Activated gamma-delta T cell (primary cell): ENCODE measurements around the gene TBC1D19.
"Not testable (repeated sequence)": the region's sequence is repeated elsewhere in the genome, so short reads cannot be mapped to it uniquely, and the experiment has no call there.

ENCODE experiments used
- DNase-seq: peaks from one replicate; lab custom pipeline; 2025; lab: John Stamatoyannopoulos, UW
- total RNA-seq, 2 donors: gene quantifications; one replicate each; lab custom pipeline; 2026; lab: John Stamatoyannopoulos, UW

The TBC1D19 gene, protein sequence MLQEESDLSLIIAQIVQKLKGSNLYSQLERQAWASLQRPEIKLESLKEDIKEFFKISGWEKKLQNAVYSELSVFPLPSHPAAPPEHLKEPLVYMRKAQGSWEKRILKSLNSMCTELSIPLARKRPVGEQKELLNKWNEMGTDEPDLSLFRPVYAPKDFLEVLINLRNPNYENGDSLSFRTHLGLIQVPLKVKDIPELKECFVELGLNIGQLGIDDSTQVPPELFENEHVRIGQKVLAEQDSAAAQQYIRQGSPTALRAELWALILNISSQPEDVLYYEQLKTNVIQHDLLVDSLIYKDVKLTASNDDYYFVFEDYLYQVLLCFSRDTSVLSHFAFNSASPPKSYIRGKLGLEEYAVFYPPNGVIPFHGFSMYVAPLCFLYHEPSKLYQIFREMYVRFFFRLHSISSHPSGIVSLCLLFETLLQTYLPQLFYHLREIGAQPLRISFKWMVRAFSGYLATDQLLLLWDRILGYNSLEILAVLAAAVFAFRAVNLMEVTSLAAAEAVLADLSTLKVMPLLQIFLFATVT
- 16.2 to 19.6 reads per million in 2 donors for total RNA-seq

DNA sequence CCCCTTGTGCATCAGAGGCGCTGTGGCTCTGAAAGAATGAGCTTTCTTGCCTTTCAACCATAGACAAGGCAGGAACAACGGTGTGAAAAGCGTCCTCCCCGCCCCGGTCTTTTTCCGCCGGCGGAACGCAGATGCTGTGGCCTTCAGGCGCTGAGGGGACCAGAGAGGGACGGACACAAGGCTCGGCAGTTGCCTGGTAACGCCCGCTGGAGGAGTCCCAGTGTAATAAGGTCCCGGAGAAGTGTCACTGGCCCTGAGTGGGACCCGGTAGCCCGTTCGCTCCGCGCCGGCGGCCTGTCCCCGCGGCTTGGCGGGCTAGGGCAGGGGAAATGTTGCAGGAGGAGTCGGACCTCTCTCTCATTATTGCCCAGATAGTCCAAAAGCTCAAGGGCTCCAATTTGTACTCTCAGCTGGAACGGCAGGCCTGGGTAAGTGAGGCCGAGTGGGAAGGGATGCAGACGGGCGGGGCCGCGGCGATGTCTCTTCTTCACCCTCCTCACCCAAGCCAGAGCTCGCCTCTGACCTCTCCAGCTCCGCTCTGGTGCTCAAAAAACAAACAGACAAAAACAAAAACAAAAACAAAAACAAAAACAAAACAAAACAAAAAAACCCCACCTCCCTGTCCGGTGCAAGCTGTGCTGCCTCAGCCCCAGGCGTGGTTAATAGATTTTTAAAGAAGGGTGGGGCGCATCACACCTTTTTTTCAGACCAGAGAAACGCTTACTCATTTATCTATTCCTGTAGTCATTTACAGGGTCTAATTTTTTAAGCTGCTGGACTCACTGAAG, at the start of gene TBC1D19:
TBC1D19 (plus strand) TSS at position 220 of the 788 bp plus-strand sequence; CDS start at position 330, 110 bp downstream.
- DNase-seq = peak; percentile 57

- no peak for DNase-seq
These were observed 40.9 kb upstream of the TBC1D19 start for GRCh38 chr4:26542991-26543390.

DNA sequence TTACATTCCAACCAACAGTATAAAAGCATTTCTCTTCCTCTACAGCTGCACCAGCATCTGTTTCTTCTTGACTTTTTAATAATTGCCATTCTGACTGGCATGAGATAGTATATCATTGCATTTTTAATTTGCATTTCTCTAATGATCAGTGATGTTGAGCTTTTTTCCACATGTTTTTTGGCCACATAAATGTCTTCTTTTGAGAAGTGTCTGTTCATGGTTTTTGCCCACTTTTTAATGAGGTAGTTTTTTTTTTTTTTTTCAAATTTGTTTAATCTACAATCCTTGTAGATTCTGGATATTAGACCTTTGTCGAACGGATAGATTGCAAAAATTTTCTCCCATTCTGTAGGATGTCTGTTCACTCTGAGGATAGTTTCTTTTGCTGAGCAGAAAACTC, 39.5 kb upstream of the TBC1D19 start:
- no peak for DNase-seq

DNA sequence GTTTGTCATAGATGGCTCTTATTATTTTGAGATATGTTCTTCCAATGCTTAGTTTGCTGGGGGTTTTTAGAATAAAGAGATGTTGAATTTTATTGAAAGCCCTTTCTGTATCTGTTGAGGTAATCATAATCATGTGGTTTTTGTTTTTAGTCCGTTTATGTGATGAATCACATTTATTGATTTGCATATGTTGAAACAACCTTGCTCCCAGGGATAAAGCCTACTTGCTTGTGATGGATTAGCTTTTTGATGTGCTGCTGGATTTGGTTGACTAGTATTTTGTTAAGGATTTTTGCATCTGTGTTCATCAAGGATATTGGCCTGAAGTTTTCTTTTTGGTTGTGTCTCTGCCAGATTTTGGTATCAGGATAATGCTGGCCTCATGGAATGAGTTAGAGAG, 35.5 kb upstream of the TBC1D19 start:
- not testable (repeated sequence) for DNase-seq

DNA sequence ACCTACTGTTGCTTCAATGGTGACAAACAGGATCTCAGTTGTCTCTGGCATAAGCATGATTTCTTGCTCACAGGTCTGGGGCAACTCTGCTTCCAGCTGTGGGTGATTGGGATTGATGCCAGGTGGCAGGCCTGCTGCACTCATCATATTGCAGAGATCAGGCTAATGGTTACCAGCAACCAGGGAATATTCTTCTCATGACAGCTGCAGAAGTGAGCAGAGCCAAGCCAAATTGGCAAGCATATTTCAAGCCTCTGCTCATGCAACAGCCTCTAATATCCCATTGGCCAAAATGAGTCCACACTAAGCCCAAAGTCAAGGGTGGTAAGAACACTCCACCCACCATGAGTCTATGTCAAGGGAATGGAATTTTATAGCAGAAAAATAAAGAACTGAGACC, 26.7 kb upstream of the TBC1D19 start:
- DNase-seq = no peak

- DNase-seq = no peak
These were observed 25.6 kb upstream of the TBC1D19 start for GRCh38 chr4:26558166-26558895.

DNA sequence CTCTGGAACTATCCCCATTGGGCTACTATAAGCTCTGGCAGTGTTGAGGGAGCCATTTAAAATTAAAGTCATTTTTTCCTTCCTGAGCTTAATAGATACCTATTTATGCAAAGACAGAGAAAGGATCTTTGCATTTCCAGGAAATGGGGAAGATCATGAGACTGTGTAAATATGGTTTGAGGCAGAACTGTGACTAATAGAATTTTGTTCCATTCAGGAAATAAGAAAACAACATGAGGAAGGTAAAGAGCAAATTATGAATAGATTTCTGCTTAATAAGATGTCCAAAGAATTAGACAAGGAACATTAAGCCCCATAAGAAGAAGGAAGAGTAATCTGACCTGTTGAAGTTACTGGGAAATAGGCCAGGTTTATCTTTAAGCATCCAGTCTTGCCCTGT, 17.8 kb upstream of the TBC1D19 start:
- no peak for DNase-seq

DNA sequence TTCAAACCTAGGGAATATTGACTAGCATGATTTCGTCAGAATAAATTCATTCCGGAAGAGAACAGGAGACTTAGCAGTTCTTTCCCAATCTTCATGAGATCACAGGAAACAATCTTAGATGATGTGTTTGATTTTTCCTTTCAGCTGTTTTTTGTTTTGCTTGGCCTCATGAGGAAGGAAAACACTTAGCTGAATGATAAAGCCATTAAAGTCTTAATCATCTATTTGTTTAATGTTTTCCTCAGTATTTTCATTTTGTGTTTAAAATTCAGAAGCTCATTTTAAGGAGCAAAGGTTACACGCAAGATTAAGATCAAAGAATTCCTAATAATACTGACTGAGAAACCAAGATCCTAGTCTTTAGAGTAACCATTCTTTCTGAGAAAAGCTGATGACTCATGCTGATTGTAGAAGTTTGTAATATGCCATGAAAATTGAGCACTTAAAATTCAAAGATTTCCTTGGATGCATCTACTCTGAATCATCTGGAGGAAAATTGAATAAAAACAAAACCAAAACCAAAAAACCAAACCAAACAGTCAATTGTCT, 15.4 kb upstream of the TBC1D19 start:
- no peak for DNase-seq

- DNase-seq = no peak
These were observed 13.3 kb upstream of the TBC1D19 start for GRCh38 chr4:26570596-26570995.

- DNase-seq = no peak
These were observed 10.5 kb upstream of the TBC1D19 start for GRCh38 chr4:26573389-26573794.

- no peak for DNase-seq
These were observed 9.3 kb upstream of the TBC1D19 start for GRCh38 chr4:26574563-26574962.

GRCh38 chr4:26576231-26576739, 7.6 kb upstream of the TBC1D19 start:
- DNase-seq = no peak

- no peak for DNase-seq
These were observed 6.8 kb upstream of the TBC1D19 start for GRCh38 chr4:26577066-26577465.

GRCh38 chr4:26579169-26579568, 4.7 kb upstream of the TBC1D19 start:
- no peak for DNase-seq

DNA sequence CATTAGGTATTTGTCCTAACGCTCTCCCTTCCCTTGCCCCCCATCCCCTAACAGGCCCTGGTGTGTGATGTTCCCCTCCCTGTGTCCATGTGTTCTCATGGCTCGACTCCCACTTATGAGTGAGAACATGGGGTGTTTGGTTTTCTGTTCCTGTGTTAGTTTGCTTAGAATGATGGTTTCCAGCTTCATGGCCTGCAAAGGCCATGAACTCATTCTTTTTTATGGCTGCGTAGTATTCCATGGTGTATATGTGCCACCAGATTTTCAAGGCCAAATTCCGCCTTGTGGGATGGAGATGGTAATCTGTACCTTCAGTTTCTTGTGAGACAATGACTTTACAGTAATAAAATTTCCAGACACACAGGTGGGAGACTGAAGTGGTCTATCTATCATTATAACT, 2.5 kb upstream of the TBC1D19 start:
- DNase-seq = not testable (repeated sequence)

- DNase-seq = no peak
These were observed 383 bp upstream of the TBC1D19 start for GRCh38 chr4:26583538-26583864.

DNA sequence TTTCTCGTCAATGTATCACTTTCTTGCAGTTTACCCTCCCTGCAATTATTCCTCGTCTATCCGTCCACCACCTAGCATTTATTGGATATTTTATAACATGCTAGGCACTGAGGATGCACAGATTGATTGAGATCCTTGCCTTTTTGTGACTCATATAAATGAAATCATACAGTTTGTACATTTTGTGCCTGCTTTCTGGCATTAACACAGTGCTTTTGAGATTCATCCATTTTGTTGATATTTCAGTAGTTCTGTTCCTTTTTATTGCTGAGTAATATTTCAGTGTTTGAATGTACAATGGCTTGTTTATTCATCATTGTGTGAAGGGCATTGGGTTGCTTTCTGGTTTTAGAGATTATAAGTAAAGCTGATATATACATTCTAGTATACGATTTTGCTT, 841 bp downstream of the TBC1D19 start:
- no peak for DNase-seq

GRCh38 chr4:26589705-26590104, 5.8 kb downstream of the TBC1D19 start:
- DNase-seq = no peak

DNA sequence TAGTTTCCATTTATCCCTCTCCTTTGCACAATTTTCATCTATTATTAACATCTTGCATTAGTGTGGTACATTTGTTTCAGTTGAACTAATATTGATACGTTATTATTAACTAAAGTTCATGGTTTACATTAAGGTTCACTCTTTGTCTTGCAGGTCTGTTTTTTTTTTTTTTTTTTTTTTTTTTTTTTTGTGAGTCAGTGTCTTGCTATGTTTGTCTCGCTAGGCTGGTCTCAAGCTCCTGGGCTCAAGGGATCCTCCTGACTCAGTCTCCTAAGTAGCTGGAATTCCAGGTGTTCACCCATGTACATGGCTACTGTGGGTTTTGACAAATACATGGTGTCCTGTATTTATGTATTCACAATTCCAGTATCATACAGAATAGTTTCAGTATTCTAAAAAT, 6.8 kb downstream of the TBC1D19 start:
- no peak for DNase-seq

DNA sequence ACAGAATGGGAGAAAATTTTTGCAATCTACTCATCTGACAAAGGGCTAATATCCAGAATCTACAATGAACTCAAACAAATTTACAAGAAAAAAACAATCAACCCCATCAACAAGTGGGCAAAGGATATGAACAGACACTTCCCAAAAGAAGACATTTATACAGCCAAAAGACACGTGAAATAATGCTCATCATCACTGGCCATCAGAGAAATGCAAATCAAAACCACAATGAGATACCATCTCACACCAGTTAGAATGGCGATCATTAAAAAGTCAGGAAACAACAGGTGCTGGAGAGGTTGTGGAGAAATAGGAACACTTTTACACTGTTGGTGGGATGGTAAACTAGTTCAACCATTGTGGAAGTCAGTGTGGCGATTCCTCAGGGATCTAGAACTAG, 9.7 kb downstream of the TBC1D19 start:
- not testable (repeated sequence) for DNase-seq

- no peak for DNase-seq
These were observed 10.5 kb downstream of the TBC1D19 start for GRCh38 chr4:26594371-26594770.

DNA sequence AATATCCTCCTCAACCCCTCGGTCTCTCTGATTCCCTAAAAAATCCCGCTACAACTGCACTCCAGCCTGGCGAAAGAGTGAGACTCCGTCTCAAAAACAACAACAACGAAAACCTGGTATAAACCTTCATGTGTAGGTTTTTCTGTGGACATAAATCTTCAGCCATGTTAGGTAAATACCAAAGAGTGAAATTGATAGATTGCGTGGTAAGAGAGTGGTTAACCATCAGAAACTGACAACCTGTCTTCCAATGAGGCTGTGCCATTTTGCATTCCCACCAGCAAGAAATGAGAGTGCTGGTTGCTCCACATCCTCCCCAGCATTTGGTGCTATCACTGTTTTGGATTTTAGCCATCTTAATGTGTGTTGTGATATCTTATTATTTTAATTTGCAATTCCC, 10.9 kb downstream of the TBC1D19 start:
- DNase-seq = no peak
